NOMO-1 treated with DMSO at 0.1 percent for 48 hours (cell line): ENCODE data around the gene RAI1.
"Not testable (repeated sequence)": the region's sequence is repeated elsewhere in the genome, so short reads cannot be mapped to it uniquely, and the experiment has no call there.

Source experiments
- DNase-seq: peaks from one replicate; lab custom pipeline; 2025; ENCODE audit not compliant: unreplicated experiment; lab: John Stamatoyannopoulos, UW

Gene RAI1

DNA sequence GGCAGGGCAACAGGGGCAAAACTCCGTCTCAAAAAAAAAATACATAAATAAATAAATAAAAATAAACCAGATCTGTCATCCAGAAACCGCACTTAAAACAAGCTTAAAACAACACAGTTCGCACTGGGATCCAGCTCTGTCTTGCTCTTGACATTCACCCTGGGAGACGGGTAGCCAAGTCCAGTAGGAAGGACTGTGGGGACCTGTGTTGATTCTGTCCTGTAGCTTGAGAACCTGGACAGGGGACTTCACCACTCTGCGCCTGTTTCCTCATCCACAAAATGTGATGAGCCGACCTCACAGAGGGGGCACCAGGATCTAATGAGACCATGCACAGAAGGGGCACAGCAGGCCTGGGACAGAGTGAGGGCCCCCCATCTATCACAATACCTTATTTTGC lies 1.5 kb upstream of the RAI1 start:
- no peak for DNase-seq

GRCh38 chr17:17680477-17681186 lies 626 bp upstream of the RAI1 start:
- no peak for DNase-seq

- DNase-seq: no peak
Measured at GRCh38 chr17:17681744-17682292, 560 bp downstream of the RAI1 start.

- DNase-seq: peak; percentile 55
Measured at GRCh38 chr17:17682293-17682736, 1.1 kb downstream of the RAI1 start.

GRCh38 chr17:17682737-17683680 lies 1.8 kb downstream of the RAI1 start:
- DNase-seq: peak; percentile 41

DNA sequence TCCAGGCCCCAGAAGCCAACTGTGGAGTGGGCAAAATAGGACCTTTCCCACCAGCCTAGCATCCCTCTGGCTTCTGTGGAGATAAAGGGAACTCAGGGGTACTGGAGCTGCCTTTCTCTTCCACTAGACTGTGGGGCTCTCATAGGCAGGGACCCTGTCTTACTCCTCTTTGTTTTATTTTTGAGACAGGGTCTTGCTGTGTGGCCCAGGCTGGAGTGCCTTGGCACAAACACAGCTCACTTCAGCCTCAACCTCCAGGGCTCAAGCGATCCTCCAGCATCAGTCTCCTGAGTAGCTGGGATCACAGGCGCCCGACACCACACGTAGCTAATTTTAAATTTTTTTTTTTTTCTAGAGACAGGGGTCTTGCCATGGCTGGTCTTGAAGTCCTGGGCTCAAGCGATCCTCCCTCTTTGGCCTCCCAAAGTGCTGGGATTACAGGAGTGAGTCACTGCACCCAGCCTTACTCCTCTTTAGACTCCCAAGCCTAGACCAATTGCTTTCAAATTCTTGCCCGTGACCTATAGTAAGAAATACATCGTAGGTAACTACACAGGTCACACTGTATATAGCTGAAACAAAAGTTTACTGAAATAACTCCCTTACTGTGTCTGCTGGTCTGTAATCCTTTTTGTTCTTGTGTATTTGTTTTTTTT lies 2.6 kb downstream of the RAI1 start:
- DNase-seq: no peak

- no peak for DNase-seq
Measured at GRCh38 chr17:17684906-17685774, 3.9 kb downstream of the RAI1 start.

DNA sequence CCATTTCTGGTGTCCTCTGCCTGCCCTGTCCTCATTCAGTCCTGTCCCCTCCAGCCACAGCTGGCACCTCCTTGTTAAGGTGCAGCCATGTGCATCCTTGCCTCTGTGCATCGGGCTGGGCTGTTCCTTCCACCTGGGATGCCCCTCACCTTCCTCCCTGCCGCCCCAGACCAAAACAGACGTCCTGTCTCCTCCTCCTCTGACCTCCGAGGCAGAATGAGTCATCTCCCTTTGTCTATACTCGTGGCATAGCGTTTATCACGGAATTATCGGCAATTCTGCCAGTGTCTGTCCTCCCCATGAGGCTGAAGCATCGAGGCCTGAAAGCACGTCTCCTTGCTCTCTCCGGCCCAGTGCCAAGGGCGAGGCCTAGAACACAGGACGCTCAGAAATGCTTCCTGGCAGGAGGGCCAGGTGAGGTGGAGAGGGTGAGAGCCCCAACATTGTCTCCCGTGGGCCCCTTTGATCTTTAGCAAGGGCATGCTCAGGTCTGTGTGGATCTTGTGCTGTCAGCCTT lies 4.6 kb downstream of the RAI1 start:
- no peak for DNase-seq

DNA sequence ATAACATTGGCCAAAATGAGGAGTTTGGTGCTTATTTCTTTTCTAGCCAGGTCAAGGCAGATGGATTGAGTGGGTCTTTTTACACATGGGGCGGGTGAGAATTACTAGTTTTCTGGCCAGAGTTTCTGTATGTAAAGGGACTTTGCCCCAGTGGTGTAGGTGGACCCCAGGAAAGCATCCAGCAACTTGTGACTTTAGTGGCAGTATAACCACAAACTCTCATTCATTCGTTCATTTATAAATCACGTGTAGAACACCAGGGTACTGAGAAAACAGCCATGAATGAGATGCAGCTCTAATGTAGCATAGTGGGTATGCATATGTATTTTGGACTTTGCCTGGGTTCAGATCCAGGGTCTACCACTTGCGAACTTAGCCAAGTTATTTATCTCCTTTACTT lies 8.1 kb downstream of the RAI1 start:
- no peak for DNase-seq

GRCh38 chr17:17690233-17690632 lies 9.0 kb downstream of the RAI1 start:
- not testable (repeated sequence) for DNase-seq

- DNase-seq: no peak
Measured at GRCh38 chr17:17691468-17692263, 10.4 kb downstream of the RAI1 start.

DNA sequence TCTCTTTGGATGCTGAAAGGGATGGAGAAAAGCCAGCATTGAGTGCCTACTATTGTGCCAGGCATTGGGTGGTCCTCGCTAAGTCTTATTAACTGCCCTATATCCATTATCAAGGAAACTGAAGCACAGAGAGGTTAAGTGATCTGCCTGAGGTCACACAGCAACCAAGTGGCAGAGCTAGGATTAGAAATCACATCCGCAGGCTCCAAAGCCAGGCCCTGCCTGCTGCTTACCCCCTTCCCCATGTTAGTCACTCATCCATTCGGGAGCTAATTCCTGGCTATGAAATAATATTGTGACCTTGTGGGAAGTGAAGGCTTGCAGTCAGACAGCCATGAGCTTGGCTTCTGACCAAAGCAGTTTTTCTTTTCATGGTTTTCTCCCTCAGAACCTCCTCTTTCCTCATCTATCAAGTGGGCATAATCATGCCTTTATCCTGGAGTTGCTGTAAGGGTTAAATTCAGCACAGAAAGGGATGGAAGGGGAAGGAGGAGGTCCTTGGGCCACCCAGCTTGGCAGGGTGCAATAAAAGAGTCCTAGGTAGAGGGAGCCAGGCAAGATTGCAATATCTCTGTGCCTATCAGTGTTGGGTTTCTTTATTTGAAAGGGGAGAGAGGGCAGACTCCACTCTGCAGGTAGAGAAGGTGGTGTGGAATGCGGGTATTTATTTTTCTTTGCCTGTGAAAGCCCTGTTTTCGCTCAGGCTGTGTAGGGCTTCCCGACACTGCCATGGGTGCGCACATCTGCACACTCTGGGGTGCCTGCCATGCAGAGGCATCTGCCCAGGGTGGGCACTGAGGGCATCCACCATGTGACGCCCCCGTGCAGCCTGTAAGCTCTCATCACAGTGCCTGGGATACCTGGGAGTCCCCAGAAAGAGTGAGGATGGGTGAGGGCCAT lies 11.3 kb downstream of the RAI1 start:
- no peak for DNase-seq

DNA sequence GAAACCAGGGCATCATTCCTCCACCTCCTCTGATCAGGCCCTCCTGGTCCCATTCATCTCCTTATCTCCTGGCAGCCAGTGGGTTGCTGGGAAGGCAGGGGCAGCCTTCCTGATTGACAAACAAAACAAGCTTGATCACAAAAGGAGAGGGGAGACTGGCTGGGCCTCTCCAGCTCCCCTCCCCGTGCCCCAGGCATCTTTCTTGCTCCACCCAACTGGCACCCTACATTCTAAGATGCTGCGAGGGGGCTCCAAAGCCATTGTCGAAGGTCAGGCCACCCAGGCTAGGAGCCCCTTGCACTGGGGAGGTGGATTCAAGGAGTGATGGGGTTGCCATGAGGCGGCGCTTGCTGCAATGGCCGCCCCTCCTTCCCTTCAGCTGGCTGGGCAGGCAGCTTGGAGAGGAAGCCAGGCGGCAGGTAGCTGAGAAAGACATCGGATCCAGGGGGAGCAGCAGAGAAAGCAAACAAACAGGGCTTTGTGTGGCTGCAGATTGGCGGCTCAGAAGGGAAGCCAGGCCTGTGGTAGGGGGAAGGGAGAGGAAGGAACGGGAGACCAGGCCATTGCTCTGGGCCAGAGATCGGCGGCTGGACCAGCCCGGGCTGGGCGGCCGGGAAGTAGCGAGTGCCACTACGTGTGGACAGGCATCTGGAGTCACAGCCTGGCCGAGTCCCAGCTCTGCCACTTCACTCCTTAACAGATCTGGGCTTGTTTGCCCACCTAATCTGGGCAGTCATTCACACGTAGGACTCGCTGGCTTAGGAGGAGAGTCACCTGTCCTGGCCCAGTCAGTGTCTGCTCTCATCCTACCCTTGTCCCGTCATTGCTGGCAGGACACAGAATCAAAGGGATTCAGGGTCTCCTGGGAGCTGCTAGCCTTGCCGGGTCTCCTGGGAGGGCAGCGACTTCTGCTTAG lies 12.3 kb downstream of the RAI1 start:
- peak; percentile 6 for DNase-seq

DNA sequence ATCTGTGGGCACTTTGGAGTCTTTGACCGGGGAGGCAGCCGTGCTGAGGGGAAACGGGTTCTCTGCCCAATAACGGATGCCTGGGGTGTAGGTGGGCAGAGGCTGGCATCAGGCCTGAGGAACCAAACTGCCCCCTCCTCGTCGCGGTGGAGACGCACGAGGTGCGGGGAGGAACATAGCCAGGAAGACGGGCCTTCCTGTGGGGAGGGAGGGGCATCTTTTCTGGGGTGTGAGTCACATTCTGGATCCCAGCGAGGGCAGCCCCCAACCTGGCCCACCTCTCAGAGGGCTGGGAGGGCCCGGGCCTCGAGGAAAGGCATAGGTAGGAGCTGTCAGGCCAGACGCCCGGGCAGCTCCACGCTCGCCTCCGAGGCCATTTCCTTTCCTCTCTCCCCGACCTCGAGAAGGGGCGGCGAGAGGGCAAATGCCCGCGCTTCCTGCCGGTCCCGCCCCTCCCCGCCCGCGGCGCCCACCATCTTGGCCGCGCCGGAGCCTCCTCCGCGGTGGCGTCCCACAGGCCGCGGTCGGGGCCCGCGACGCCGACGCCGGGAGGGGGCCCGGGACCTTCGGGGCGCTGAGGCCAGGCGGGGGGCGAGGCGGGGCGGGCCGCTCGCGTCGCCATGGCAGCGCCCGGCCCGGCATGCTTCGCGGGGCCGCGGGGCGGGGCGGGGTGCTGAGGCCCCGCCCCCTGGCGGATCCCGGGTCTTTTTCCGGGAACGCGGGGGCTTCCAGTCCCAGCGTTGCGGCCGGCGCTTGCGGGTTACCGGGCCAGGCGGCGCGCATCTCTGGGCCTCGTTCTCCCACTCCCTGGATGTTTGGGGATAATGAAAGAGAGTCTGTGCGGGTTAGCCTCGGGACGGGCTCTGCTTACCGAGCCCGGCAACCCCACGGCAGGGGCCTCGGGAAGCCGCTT lies 13.2 kb downstream of the RAI1 start:
- DNase-seq: peak; percentile 44

DNA sequence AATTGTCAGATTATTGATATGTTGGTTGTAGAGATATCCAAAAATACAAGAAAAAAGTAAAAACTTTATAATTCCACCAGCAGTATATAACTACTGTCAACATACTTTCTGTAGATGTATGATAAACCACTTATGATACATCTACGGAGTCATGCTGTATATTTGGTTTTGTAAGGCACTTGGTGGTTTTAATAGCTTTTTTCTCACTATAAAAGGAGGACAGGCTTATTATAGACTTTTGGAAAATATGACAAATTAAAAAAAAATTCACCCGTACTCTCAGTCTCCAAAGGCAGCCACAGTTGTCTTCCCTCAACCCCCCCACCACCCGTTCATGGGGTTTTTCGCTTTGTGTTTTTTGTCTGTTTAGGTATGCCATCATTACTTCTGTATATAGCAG lies 14.8 kb downstream of the RAI1 start:
- DNase-seq: no peak
